Adrenal gland (tissue), 12 donors: Measurements from ENCODE around the gene CWC27. TPM values are rescaled to one million over a fixed set of nuclear protein-coding genes. Genes with fewer than 3 reads are reported as not detected.
"Not testable (repeated sequence)": the region's sequence is repeated elsewhere in the genome, so short reads cannot be mapped to it uniquely, and the experiment has no call there.

Experiments used
- DNase-seq, 7 donors: peaks; one replicate each; pipeline ENCODE4 v3.0.0-alpha.2; 2019 to 2020
- H3K27ac ChIP-seq, 5 donors: fragments of 200-600 bp; sonication (generic) in 4 of 5; 1 replicate in 3 of 5; 2 replicates in 2 of 5; pipeline versions ENCODE4 v1.5.1 to v1.8.0; 2016 to 2020; ENCODE audit warnings: mild to moderate bottlenecking in 1 of 5
- H3K27me3 ChIP-seq: fragments of 200-600 bp; 2 replicates; pipeline ENCODE4 v1.8.0; 2021
- H3K36me3 ChIP-seq, 2 donors: fragments of 200-600 bp; replicated peaks in 1 of 2; 1 replicate in 1 of 2; 2 replicates in 1 of 2; pipeline versions ENCODE4 v1.5.1 to v1.8.0; 2018 to 2022
- H3K4me1 ChIP-seq, 2 donors: fragments of 200-600 bp; replicated peaks in 1 of 2; 1 replicate in 1 of 2; 2 replicates in 1 of 2; pipeline versions ENCODE4 v1.5.1 to v1.8.0; 2018 to 2021
- H3K4me3 ChIP-seq, 4 donors: fragments of 200-600 bp; sonication (generic) in 3 of 4; one replicate each; pipeline ENCODE4 v1.5.1; 2016 to 2018
- H3K9me3 ChIP-seq, 3 donors: fragments of 200-600 bp; sonication (generic) in 1 of 3; replicated peaks in 1 of 3; 1 replicate in 2 of 3; 2 replicates in 1 of 3; pipeline versions ENCODE4 v1.5.1 to v1.8.0; 2016 to 2021
- POLR2A ChIP-seq, 2 donors: fragments of 450-650 bp; IDR thresholded peaks; one replicate each; pipeline ENCODE4 v1.6.1; 2017; ENCODE audit warnings: antibody characterized with exemption in 2 of 2, mild to moderate bottlenecking in 2 of 2, moderate library complexity in 1 of 2
- WGBS, 4 donors: extraction: QIAGEN DNeasy Blood & Tissue Kit in 2 of 4; methylation state at CpG; one replicate each; pipeline versions ENCODE4 v1.1.5 to v1.1.7; 2013 to 2017; 5-methylcytosine and 5-hydroxymethylcytosine counted together
- intact Hi-C, 2 donors: fragments of 100-400 bp; cut with DNase I; formaldehyde crosslinking; loops; one replicate each; pipeline versions ENCODE4 v1.14.1 to v1.15.0; 2022 to 2023
- polyA plus RNA-seq, 3 donors: library from polyadenylated mRNA; stranded (reverse); fragments of 200-250 nt in 2 of 3; fragments of 350-450 nt in 1 of 3; fragmentation: Illumina TruSeq in 1 of 3; extraction: RNeasy Lipid Tissue Mini Kit (QIAGEN cat#74804) in 1 of 3; gene quantifications; one replicate each; pipeline ENCODE4 v1.2.3, GENCODE V29; 2013 to 2014
- total RNA-seq, 9 donors: library from RNA; depleted of rRNA in 4 of 9; stranded (reverse); fragments of >200 nt in 4 of 9; fragments of 120-200 nt in 1 of 9; fragmentation: NEBNext Ultra II Directional in 1 of 9; extraction: Animal tissue kit (Norgen Biotek cat#: 25700) in 1 of 9; gene quantifications; one replicate each; pipeline versions ENCODE4 v1.1.0 to v1.2.4, GENCODE V29; 2013 to 2023
- TF ChIP-seq, protein P1 (sequence below), 6 experiments: fragments of 450-650 bp in 4 of 6; fragments of 200-600 bp in 2 of 6; sonication (generic) in 1 of 6; IDR thresholded peaks; 1 replicate in 5 of 6; 2 replicates in 1 of 6; pipeline versions ENCODE4 v1.5.1 to v1.8.0; 2016 to 2021; ENCODE audit warnings: antibody characterized with exemption in 6 of 6, mild to moderate bottlenecking in 2 of 6, moderate library complexity in 1 of 6
- donor health status: healthy with polysubstance abuse.
- donor health status: Bipolar disorder and iron deficiency.
- donor health status: DM: yes; HTN: yes; CAD: no.
- donor health status: DM: no; HTN: no; CAD: no.
- donor health status: DM: no; HTN: no; CAD: no.
- donor health status: DM: yes; HTN: yes; CAD: no.

The CWC27 gene
- total and polyA plus RNA-seq, 12 donors: 7.3 to 31.0 (median 15.6) TPM

DNA sequence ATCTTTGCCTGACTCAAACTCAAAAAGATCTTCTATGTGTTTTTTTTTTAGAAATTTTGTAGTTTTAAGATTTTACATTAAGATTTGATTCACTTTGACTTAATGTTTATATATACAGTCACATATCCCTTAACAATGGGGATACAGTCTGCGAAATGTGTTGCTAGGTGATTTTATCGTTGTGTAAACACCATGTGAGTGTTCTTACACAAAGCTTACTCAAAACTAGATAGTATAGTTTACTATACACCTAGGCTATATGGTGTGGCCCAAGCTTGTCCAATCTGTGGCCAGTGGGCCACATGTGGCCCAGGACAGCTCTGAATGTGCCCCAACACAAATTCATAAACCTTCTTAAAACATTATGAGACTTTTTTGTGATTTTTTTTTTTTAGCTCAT lies 131.9 kb downstream of the CWC27 start:
- peaks cover 0 to 3% of the 10 kb centered on the region in 2 donors for H3K36me3 ChIP-seq
- no peaks in the 10 kb centered on the region for H3K27me3 ChIP-seq
- H3K9me3 ChIP-seq: peaks cover 0 to 6% (median 0%) of the 10 kb centered on the region in 3 donors
- H3K27ac ChIP-seq: no peak overlapping the region
- H3K4me3 ChIP-seq: no peak overlapping the region
- intact Hi-C loops: no loop called here
- TF ChIP-seq, protein P1, sequence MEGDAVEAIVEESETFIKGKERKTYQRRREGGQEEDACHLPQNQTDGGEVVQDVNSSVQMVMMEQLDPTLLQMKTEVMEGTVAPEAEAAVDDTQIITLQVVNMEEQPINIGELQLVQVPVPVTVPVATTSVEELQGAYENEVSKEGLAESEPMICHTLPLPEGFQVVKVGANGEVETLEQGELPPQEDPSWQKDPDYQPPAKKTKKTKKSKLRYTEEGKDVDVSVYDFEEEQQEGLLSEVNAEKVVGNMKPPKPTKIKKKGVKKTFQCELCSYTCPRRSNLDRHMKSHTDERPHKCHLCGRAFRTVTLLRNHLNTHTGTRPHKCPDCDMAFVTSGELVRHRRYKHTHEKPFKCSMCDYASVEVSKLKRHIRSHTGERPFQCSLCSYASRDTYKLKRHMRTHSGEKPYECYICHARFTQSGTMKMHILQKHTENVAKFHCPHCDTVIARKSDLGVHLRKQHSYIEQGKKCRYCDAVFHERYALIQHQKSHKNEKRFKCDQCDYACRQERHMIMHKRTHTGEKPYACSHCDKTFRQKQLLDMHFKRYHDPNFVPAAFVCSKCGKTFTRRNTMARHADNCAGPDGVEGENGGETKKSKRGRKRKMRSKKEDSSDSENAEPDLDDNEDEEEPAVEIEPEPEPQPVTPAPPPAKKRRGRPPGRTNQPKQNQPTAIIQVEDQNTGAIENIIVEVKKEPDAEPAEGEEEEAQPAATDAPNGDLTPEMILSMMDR (IDR thresholded peaks at IDR 0.05): no peak
- no peak for TF ChIP-seq POLR2A (IDR thresholded peaks at IDR 0.05)
- no peak for DNase-seq
- no peaks in the 10 kb centered on the region for H3K4me1 ChIP-seq
- WGBS, 4 donors: 89 to 99% (median 96%) methylated on average over 2 of the region's 2 CpGs

DNA sequence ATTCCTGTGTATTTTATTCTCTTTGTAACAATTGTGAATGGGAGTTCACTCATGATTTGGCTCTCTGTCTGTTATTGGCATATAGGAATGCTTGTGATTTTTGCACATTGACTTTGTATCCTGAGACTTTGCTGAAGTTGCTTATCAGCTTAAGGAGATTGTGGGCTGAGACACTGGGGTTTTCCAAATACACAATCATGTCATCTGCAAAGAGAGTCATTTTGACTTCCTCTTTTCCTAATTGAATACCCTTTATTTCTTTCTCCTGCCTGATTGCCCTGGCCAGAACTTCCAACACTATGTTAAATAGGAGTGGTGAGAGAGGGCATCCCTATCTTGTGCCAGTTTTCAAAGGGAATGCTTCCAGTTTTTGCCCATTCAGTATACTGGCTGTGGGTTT lies 138.7 kb downstream of the CWC27 start:
- DNase-seq, H3K4me3 ChIP-seq, intact Hi-C loops, H3K4me1 ChIP-seq, H3K36me3 ChIP-seq, H3K9me3 ChIP-seq, H3K27ac ChIP-seq, H3K27me3 ChIP-seq: not testable (repeated sequence)

DNA sequence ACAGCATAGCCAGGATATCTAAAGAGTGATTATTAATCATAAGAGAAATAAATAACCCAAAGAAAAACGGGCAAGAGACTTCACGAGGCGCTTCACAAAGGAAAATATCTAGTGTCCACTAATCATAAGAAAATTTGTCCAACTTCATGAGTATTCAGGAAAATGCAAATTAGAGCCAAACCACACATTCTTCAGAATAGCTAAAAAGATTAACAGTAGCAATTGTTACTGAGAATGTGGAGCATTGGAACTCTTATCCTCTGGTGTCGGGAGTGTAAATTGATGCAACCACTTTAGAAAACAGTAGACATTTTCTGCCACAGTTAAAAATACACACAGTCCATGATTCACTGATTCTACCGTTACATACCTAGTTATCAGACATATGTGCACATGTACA lies 145.7 kb downstream of the CWC27 start:
- no peak for DNase-seq
- no peaks in the 10 kb centered on the region for H3K4me1 ChIP-seq
- intact Hi-C loops: no loop called here
- no peaks in the 10 kb centered on the region for H3K9me3 ChIP-seq
- 79 to 90% (median 89%) methylated on average over 5 of the region's 5 CpGs for WGBS, 4 donors
- H3K36me3 ChIP-seq: no peaks in the 10 kb centered on the region
- no peak overlapping the region for H3K27ac ChIP-seq
- H3K27me3 ChIP-seq: no peaks in the 10 kb centered on the region
- no peak overlapping the region for H3K4me3 ChIP-seq
- no peak for TF ChIP-seq POLR2A (IDR thresholded peaks at IDR 0.05)
- TF ChIP-seq, protein P1 (IDR thresholded peaks at IDR 0.05): no peak

DNA sequence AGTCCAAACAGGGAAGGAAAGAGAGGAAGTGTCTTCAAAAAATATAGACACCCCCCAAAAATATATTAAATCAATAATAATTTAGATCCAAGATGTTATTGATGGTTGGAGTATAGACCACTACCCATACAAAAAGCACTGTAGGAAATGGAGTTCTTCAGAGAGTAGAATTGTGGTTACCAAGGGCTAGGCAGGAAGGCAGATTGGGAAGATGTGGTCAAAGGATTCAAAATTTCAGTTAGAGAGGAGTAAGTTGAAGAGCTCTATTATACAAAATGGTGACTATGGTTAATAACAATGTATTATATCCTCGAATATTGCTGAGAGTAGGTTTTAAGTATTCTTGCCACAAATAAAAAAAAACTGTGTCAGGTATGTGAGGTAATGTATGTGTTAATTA lies 149.4 kb downstream of the CWC27 start:
- H3K27me3 ChIP-seq: no peaks in the 10 kb centered on the region
- no peak for DNase-seq
- intact Hi-C loops: no loop called here
- peaks cover 0 to 11% (median 0%) of the 10 kb centered on the region in 3 donors for H3K9me3 ChIP-seq
- no peaks in the 10 kb centered on the region for H3K36me3 ChIP-seq
- TF ChIP-seq, protein P1 (IDR thresholded peaks at IDR 0.05): no peak
- no peak for TF ChIP-seq POLR2A (IDR thresholded peaks at IDR 0.05)
- H3K27ac ChIP-seq: no peak overlapping the region
- H3K4me3 ChIP-seq: no peak overlapping the region
- H3K4me1 ChIP-seq: no peaks in the 10 kb centered on the region
- 83 to 90% (median 88%) methylated on average over 1 of the region's 1 CpG for WGBS, 4 donors

DNA sequence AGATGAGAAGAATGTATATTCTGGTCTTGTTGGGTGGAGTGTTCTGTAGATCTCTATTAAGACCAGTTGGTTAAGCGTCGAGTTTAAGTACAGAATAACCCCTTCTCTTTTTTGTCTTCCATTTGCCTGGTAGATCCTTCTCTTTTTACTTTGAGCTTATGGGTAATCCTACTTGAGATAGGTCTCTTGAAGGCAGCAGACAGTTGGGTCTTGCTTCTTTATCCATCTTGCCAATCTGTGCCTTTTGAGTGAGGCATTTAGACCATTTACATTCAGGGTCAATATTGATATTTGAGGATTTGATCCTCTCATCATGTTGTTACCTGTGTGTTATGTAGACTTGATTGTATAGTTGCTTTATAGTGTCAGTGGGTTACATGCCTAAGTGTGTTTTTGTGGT lies 152.7 kb downstream of the CWC27 start:
- DNase-seq: no peak
- peaks cover 0 to 11% (median 0%) of the 10 kb centered on the region in 3 donors for H3K9me3 ChIP-seq
- no peaks in the 10 kb centered on the region for H3K27me3 ChIP-seq
- TF ChIP-seq, protein P1 (IDR thresholded peaks at IDR 0.05): no peak
- TF ChIP-seq POLR2A (IDR thresholded peaks at IDR 0.05): no peak
- H3K27ac ChIP-seq: no peak overlapping the region
- no peak overlapping the region for H3K4me3 ChIP-seq
- no peaks in the 10 kb centered on the region for H3K36me3 ChIP-seq
- 97 to 100% (median 98%) methylated on average over 2 of the region's 2 CpGs for WGBS, 4 donors
- no peaks in the 10 kb centered on the region for H3K4me1 ChIP-seq
- intact Hi-C loops: no loop called here
